GM19238 (cell line): ENCODE measurements around the gene RAB3A.

ENCODE experiments used
- DNase-seq: peaks from one replicate; pipeline ENCODE4 v3.0.0; 2011; ENCODE audit warnings: low spot score; ENCODE audit not compliant: insufficient read length

RAB3A gene

GRCh38 chr19:18203863-18204393 lies at the start of gene RAB3A:
Gene RAB3A (minus strand): TSS chr19:18204042. CDS start chr19:18202740, 1,302 bp downstream.
- peak; percentile 99 for DNase-seq

GRCh38 chr19:18253130-18253529 lies 49.3 kb upstream of the RAB3A start:
- DNase-seq: no peak

GRCh38 chr19:18252370-18252717 lies 48.5 kb upstream of the RAB3A start:
- no peak for DNase-seq

- peak; percentile 77 for DNase-seq
Observed at GRCh38 chr19:18251587-18252369, 47.9 kb upstream of the RAB3A start.

GRCh38 chr19:18249834-18250233 lies 46.0 kb upstream of the RAB3A start:
- no peak for DNase-seq

GRCh38 chr19:18245297-18245696 lies 41.5 kb upstream of the RAB3A start:
- no peak for DNase-seq

GRCh38 chr19:18239303-18239702 lies 35.5 kb upstream of the RAB3A start:
- no peak for DNase-seq

- no peak for DNase-seq
Observed at GRCh38 chr19:18234194-18234593, 30.4 kb upstream of the RAB3A start.

GRCh38 chr19:18233224-18233825 lies 29.5 kb upstream of the RAB3A start:
- DNase-seq: peak; percentile 62

- DNase-seq: no peak
Observed at GRCh38 chr19:18232540-18233223, 28.8 kb upstream of the RAB3A start.

- no peak for DNase-seq
Observed at GRCh38 chr19:18231775-18232174, 27.9 kb upstream of the RAB3A start.

GRCh38 chr19:18230941-18231734 lies 27.3 kb upstream of the RAB3A start:
- DNase-seq: no peak

GRCh38 chr19:18229915-18230314 lies 26.1 kb upstream of the RAB3A start:
- DNase-seq: no peak

GRCh38 chr19:18229474-18229873 lies 25.6 kb upstream of the RAB3A start:
- no peak for DNase-seq

GRCh38 chr19:18227781-18228271 lies 24.0 kb upstream of the RAB3A start:
- DNase-seq: no peak

- DNase-seq: no peak
Observed at GRCh38 chr19:18226956-18227780, 23.3 kb upstream of the RAB3A start.

- DNase-seq: no peak
Observed at GRCh38 chr19:18225702-18226468, 22.0 kb upstream of the RAB3A start, which contains the start of gene PDE4C. Gene PDE4C (minus strand): TSS chr19:18226438. CDS start chr19:18226415, 23 bp downstream.

- no peak for DNase-seq
Observed at GRCh38 chr19:18225355-18225701, 21.5 kb upstream of the RAB3A start.

- DNase-seq: peak; percentile 92
Observed at GRCh38 chr19:18224525-18225354, 20.9 kb upstream of the RAB3A start.
